ENCODE data around the gene FSTL4. TPM values are rescaled to one million over a fixed set of nuclear protein-coding genes. Genes with fewer than 3 reads are reported as not detected.

FSTL4 gene
- total and polyA plus RNA-seq, 2 of the 4 experiments (the other 2 are of a cell fraction) = 0.18 TPM; not detected in 1

DNA sequence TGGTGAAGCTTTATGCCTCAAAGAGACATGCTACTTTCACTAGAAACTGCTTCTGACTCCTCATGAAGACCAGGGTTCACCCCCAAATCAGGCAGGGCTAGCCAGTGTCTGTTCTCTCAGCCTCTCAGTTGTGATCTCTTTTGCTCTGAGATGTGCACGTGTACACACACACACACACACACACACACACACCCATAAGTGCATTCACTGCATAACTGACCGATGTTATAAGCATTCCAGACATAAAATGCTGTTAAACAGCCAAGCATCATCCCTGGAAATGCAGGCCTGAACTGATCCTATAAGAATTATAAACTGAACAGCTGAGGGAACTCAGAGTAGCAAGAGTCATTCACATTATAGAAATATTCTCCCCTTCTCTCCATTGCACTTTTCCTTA is 85.0 kb downstream of the FSTL4 start:
- Histone ChIP-seq H2BK120ac (ENCODE audit: low read depth, low read length) (no peak overlapping the region), H4K91ac (ENCODE audit: insufficient read depth, low read depth, low read length) (no peak overlapping the region), H3K56ac (ENCODE audit: extremely low read depth, insufficient read depth, low read length) (no peak overlapping the region), H3K4me2 (ENCODE audit: low read depth, low read length) (no peak overlapping the region), H3K27me3 (ENCODE audit: control insufficient read depth, insufficient read depth, low read length) (peaks cover 16% of the 10 kb centered on the region), H3K4ac (ENCODE audit: low read depth, low read length) (no peak overlapping the region), H2AK5ac (ENCODE audit: low read depth, low read length) (no peak overlapping the region), H2AK9ac (replicated peaks; ENCODE audit: low read depth, low read length, poor library complexity) (no peak overlapping the region), H3K27ac (ENCODE audit: insufficient read depth, low read length) (no peak overlapping the region), H3K4me3 (ENCODE audit: insufficient read depth, low read depth, low read length) (no peak overlapping the region), H3K9me3 (ENCODE audit: control insufficient read depth, insufficient read depth, low read length) (no peaks in the 10 kb centered on the region), H2BK20ac (ENCODE audit: low read depth, low read length) (no peak overlapping the region), H2AFZ (replicated peaks; ENCODE audit: low read length, poor library complexity) (no peak overlapping the region), H3K79me1 (ENCODE audit: low read depth in 1 of 2, low read length in 2 of 2) (no peaks in the 10 kb centered on the region), H3K4me1 (ENCODE audit: control insufficient read depth, insufficient read depth, low read length) (no peaks in the 10 kb centered on the region), H2BK15ac (ENCODE audit: low read depth, low read length) (no peak overlapping the region), H3K23ac (ENCODE audit: low read depth, low read length) (no peak overlapping the region), H4K20me1 (ENCODE audit: insufficient read depth, low read length) (no peaks in the 10 kb centered on the region), H3K14ac (replicated peaks; ENCODE audit: low read depth, low read length) (no peak overlapping the region), H3K18ac (ENCODE audit: low read depth, low read length) (no peak overlapping the region), H4K8ac (ENCODE audit: low read depth in 2 of 2, low read length in 2 of 2) (no peak overlapping the region), H4K5ac (ENCODE audit: low read depth, low read length) (no peak overlapping the region), H3K36me3 (ENCODE audit: control insufficient read depth, insufficient read depth, low read length) (no peaks in the 10 kb centered on the region), H3K9me1 (ENCODE audit: insufficient read depth, low read length) (no peaks in the 10 kb centered on the region), H2BK5ac (ENCODE audit: low read depth, low read length, poor library complexity, severe bottlenecking) (no peak overlapping the region), H3K9ac (ENCODE audit: low read depth, low read length) (no peak overlapping the region)
- WGBS, 2 experiments (ENCODE audit: extremely low coverage in 2 of 2, insufficient read length in 1 of 2) = no CpG with 5 or more reads among the region's 2 CpGs
- CTCF ChIA-PET = interaction anchor here (0.5 kb wide), 1 partner anchor 14 kb away, joined by 3 read pairs; no protein-coding TSS in a partner anchor
- ATAC-seq (ENCODE audit: low read depth) = peak; percentile 63
- DNase-seq = peak; percentile 22
- BruUV-seq (replicated peaks) = no TSS peak
- in situ Hi-C loops (cut with MboI; ENCODE audit: low sequenced_read_pairs) = no loop called here
- POLR2A ChIA-PET (ENCODE audit: unreplicated experiment) = no interaction called here
- intact Hi-C loops (cut with micrococcal nuclease) = no loop called here
- TF ChIP-seq BHLHE40 (IDR thresholded peaks at IDR 0.05; ENCODE audit: low read depth, low read length) (peak; percentile 66; the same call in 1 of the 2 replicates), POLR2A (IDR thresholded peaks at IDR 0.05; ENCODE audit: low read depth, low read length) (no peak)
- dilution Hi-C loops (cut with HindIII; ENCODE audit: low sequenced_read_pairs, unreplicated experiment) = no loop called here

Measured in IMR-90 (cell line).